OCI-LY1 (cell line): ENCODE results near the gene SUMO4.
"Not testable (repeated sequence)": the region's sequence is repeated elsewhere in the genome, so short reads cannot be mapped to it uniquely, and the experiment has no call there.

Source experiments
- H2AFZ ChIP-seq: fragments of 200-600 bp; sonication (generic), shearing (Covaris generic); 2 replicates; pipeline ENCODE4 v1.6.0; 2014; ENCODE audit warnings: antibody characterized with exemption, mild to moderate bottlenecking, low read length
- H3F3A ChIP-seq: fragments of 200-600 bp; sonication (generic), shearing (Covaris generic); 2 replicates; pipeline ENCODE4 v1.6.0; 2014; ENCODE audit warnings: mild to moderate bottlenecking, antibody characterized with exemption, low read length, moderate library complexity; ENCODE audit not compliant: insufficient read depth
- H3K27ac ChIP-seq: fragments of 200-600 bp; sonication (generic); 2 replicates; pipeline ENCODE4 v1.5.1; 2014; ENCODE audit warnings: low read length, mixed run types, mild to moderate bottlenecking, low read depth; ENCODE audit not compliant: poor library complexity, severe bottlenecking
- H3K27me3 ChIP-seq: fragments of 200-600 bp; sonication (generic); 2 replicates; pipeline ENCODE4 v1.6.0; 2014; ENCODE audit warnings: antibody characterized with exemption, mild to moderate bottlenecking, low read length, moderate library complexity; ENCODE audit not compliant: insufficient read depth
- H3K36me3 ChIP-seq: fragments of 200-600 bp; sonication (generic); 2 replicates; pipeline ENCODE4 v1.6.1; 2014; ENCODE audit warnings: mild to moderate bottlenecking, antibody characterized with exemption, low read length, moderate library complexity, mixed read lengths; ENCODE audit not compliant: insufficient read depth
- H3K4me1 ChIP-seq: fragments of 200-600 bp; sonication (generic); 2 replicates; pipeline ENCODE4 v1.5.1; 2014; ENCODE audit warnings: mild to moderate bottlenecking, low read length, moderate library complexity; ENCODE audit not compliant: insufficient read depth, severe bottlenecking
- H3K4me2 ChIP-seq: fragments of 200-600 bp; sonication (generic), shearing (Covaris generic); 2 replicates; pipeline ENCODE4 v1.6.1; 2014; ENCODE audit warnings: low read length
- H3K4me3 ChIP-seq: fragments of 200-600 bp; sonication (generic); 2 replicates; pipeline ENCODE4 v1.5.1; 2014; ENCODE audit warnings: low read length, low read depth, mild to moderate bottlenecking, mixed read lengths; ENCODE audit not compliant: poor library complexity, severe bottlenecking
- H3K79me2 ChIP-seq: fragments of 200-600 bp; shearing (Covaris generic); 2 replicates; pipeline ENCODE4 v1.6.1; 2016; ENCODE audit warnings: mixed run types, low read length, mixed read lengths; ENCODE audit not compliant: insufficient read depth
- H3K9ac ChIP-seq: fragments of 200-600 bp; sonication (generic), shearing (Covaris generic); 2 replicates; pipeline ENCODE4 v1.6.1; 2014; ENCODE audit warnings: mild to moderate bottlenecking, low read length, mixed read lengths
- H3K9me2 ChIP-seq: fragments of 200-600 bp; sonication (generic), shearing (Covaris generic); 2 replicates; pipeline ENCODE4 v1.6.1; 2014; ENCODE audit warnings: low read depth, mild to moderate bottlenecking, low read length, mixed read lengths
- H3K9me3 ChIP-seq: fragments of 200-600 bp; shearing (Covaris generic); 2 replicates; pipeline ENCODE4 v1.6.1; 2014; ENCODE audit warnings: low read length, mixed read lengths
- H4K20me1 ChIP-seq: fragments of 200-600 bp; sonication (generic), shearing (Covaris generic); 2 replicates; pipeline ENCODE4 v1.6.0; 2016; ENCODE audit warnings: mild to moderate bottlenecking, low read length; ENCODE audit not compliant: insufficient read depth
- CTCF ChIP-seq: fragments of 200-600 bp; sonication (generic), shearing (Covaris generic); IDR thresholded peaks from 2 replicates; pipeline ENCODE4 v1.5.1; 2017; ENCODE audit warnings: mild to moderate bottlenecking, antibody characterized with exemption, low read length, moderate library complexity, mixed read lengths
- EZH2 ChIP-seq: fragments of 200-600 bp; sonication (generic), shearing (Covaris generic); IDR thresholded peaks from 2 replicates; pipeline ENCODE4 v1.8.0; 2017; ENCODE audit warnings: borderline replicate concordance, mixed run types, mild to moderate bottlenecking, antibody characterized with exemption, low read length, moderate library complexity, mixed read lengths

Gene SUMO4

GRCh38 chr6:149440735-149441671 lies 40.9 kb downstream of the SUMO4 start:
- Histone ChIP-seq H3K4me3 (no peak overlapping the region), H3K9ac (no peak overlapping the region), H3K9me3 (no peaks in the 10 kb centered on the region), H3K79me2 (no peaks in the 10 kb centered on the region), H3K9me2 (no peaks in the 10 kb centered on the region), H3K27ac (no peak overlapping the region), H3K36me3 (no peaks in the 10 kb centered on the region), H3F3A (no peaks in the 10 kb centered on the region), H3K4me2 (no peak overlapping the region), H3K4me1 (peaks cover 5% of the 10 kb centered on the region), H2AFZ (no peak overlapping the region), H3K27me3 (no peaks in the 10 kb centered on the region), H4K20me1 (no peaks in the 10 kb centered on the region)
- TF ChIP-seq EZH2 (no peak), CTCF (no peak)

GRCh38 chr6:149441740-149442139 lies 41.7 kb downstream of the SUMO4 start:
- no peak overlapping the region for H2AFZ ChIP-seq
- H3K36me3 ChIP-seq: no peaks in the 10 kb centered on the region
- no peaks in the 10 kb centered on the region for H3K9me2 ChIP-seq
- no peaks in the 10 kb centered on the region for H3K9me3 ChIP-seq
- H4K20me1 ChIP-seq: no peaks in the 10 kb centered on the region
- no peak overlapping the region for H3K27ac ChIP-seq
- TF ChIP-seq EZH2 (no peak), CTCF (no peak)
- H3K79me2 ChIP-seq: no peaks in the 10 kb centered on the region
- H3K4me3 ChIP-seq: no peak overlapping the region
- no peak overlapping the region for H3K4me2 ChIP-seq
- H3K4me1 ChIP-seq: peaks cover 5% of the 10 kb centered on the region
- no peak overlapping the region for H3K9ac ChIP-seq
- H3F3A ChIP-seq: no peaks in the 10 kb centered on the region
- no peaks in the 10 kb centered on the region for H3K27me3 ChIP-seq

- no peak overlapping the region for H2AFZ ChIP-seq
- H3K79me2 ChIP-seq: no peaks in the 10 kb centered on the region
- no peaks in the 10 kb centered on the region for H3K9me2 ChIP-seq
- H3K27me3 ChIP-seq: no peaks in the 10 kb centered on the region
- TF ChIP-seq EZH2: no peak
- no peak for TF ChIP-seq CTCF
- H3K4me3 ChIP-seq: no peak overlapping the region
- no peaks in the 10 kb centered on the region for H3K9me3 ChIP-seq
- H3K4me1 ChIP-seq: peaks cover 5% of the 10 kb centered on the region
- H3K9ac ChIP-seq: no peak overlapping the region
- H3K36me3 ChIP-seq: no peaks in the 10 kb centered on the region
- no peak overlapping the region for H3K4me2 ChIP-seq
- H4K20me1 ChIP-seq: no peaks in the 10 kb centered on the region
- no peaks in the 10 kb centered on the region for H3F3A ChIP-seq
- H3K27ac ChIP-seq: no peak overlapping the region
Measured at GRCh38 chr6:149443411-149444181, 43.5 kb downstream of the SUMO4 start.

- not testable (repeated sequence) for H3K27me3 ChIP-seq, H3K4me1 ChIP-seq, H3K79me2 ChIP-seq, H3K9me2 ChIP-seq, H3K36me3 ChIP-seq, H2AFZ ChIP-seq, H3F3A ChIP-seq, H3K9me3 ChIP-seq, H4K20me1 ChIP-seq, H3K4me2 ChIP-seq, H3K27ac ChIP-seq, H3K9ac ChIP-seq, H3K4me3 ChIP-seq
Measured at GRCh38 chr6:149444360-149445094, 44.5 kb downstream of the SUMO4 start.
